Activated CD4-positive, alpha-beta T cell treated with anti-CD3 and anti-CD28 coated beads, Interleukin-2, amount 10 ng/mL, durations not matched to agents 7 days and 5 days (primary cell): ENCODE measurements around the gene SMOC2. TPM values are rescaled to one million over a fixed set of nuclear protein-coding genes. Genes with fewer than 3 reads are reported as not detected.

Experiments
- CTCF ChIA-PET: fragments of 350-600 bp; sonication (Branson Sonifier 250); formaldehyde crosslinking; loops from one replicate; lab custom pipeline; 2021; ENCODE audit warnings: antibody characterized with exemption; lab: Charles Lee
- POLR2A ChIA-PET: fragments of 350-600 bp; sonication (Branson Sonifier 250); formaldehyde crosslinking; loops from one replicate; lab custom pipeline; 2021; ENCODE audit warnings: antibody characterized with exemption; lab: Charles Lee
- DNase-seq: peaks from one replicate; pipeline ENCODE4 v3.0.0-alpha.2; 2020
- H3K27ac Mint-ChIP-seq: one replicate; pipeline ENCODE4 v1.8.0; 2021; ENCODE audit warnings: mild to moderate bottlenecking, moderate library complexity, mixed read lengths
- H3K27me3 Mint-ChIP-seq: one replicate; pipeline ENCODE4 v1.8.0; 2021; ENCODE audit warnings: mixed read lengths
- H3K36me3 Mint-ChIP-seq: one replicate; pipeline ENCODE4 v1.8.0; 2021; ENCODE audit warnings: low read depth, mixed read lengths
- H3K4me1 Mint-ChIP-seq: one replicate; pipeline ENCODE4 v1.8.0; 2021; ENCODE audit warnings: mixed read lengths
- H3K4me3 Mint-ChIP-seq: one replicate; pipeline ENCODE4 v1.8.0; 2021; ENCODE audit warnings: mild to moderate bottlenecking, moderate library complexity, mixed read lengths
- H3K9me3 Mint-ChIP-seq: one replicate; pipeline ENCODE4 v1.8.0; 2021; ENCODE audit warnings: mixed read lengths
- total RNA-seq, 2 experiments: library from RNA; stranded (reverse); gene quantifications; one replicate each; pipeline ENCODE4 v1.2.3, GENCODE V29; 2021

Gene SMOC2
- total RNA-seq, 2 experiments from 2014 or later: not detected

DNA sequence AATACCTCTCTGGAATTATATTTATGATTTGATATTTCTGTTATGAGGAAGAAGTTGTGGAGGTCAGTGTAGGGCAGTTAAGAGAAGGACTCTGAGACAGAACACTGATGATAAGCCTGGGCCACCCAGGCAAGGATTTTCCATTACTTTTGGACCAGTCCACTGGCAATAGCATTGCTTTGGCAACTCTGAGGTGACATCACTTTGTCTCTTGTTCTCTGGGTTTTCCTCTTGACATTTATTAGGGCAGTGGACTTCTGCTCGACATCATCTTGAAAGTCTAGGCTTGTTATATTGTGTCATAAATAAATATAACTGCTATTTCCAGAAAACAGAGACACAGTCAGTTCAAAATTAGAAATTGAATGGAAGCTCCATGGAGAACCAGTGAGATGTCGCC is 268.0 kb downstream of the SMOC2 start:
- ChIA-PET CTCF (no interaction called here), POLR2A (no interaction called here)
- Mint-ChIP-seq H3K9me3 (peaks cover 2% of the 10 kb centered on the region), H3K4me3 (no peak overlapping the region), H3K27ac (no peak overlapping the region), H3K4me1 (no peaks in the 10 kb centered on the region), H3K27me3 (no peaks in the 10 kb centered on the region), H3K36me3 (no peaks in the 10 kb centered on the region)
- no peak for DNase-seq

DNA sequence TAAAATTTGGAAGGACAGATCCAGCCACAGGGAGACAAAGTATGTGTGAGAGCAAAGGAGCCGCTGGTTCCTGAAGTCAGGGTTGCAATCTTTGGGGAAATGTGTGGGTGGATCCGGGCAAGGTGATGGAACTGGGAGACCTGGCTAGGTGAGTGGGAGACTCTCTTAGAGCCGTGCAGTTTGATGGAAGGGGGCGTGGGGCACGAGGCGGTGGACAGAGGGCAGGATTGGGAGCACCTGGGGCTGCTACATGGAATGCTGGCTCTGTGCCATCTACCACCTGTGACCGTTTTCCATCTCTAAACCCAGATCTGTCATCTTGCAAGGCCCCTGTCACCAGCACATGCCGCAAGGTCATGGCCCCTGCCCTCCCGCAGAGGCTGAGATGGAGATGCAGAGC is 268.4 kb downstream of the SMOC2 start:
- POLR2A ChIA-PET: no interaction called here
- CTCF ChIA-PET: no interaction called here
- H3K4me3 Mint-ChIP-seq: no peak overlapping the region
- no peaks in the 10 kb centered on the region for H3K36me3 Mint-ChIP-seq
- H3K27ac Mint-ChIP-seq: no peak overlapping the region
- H3K27me3 Mint-ChIP-seq: no peaks in the 10 kb centered on the region
- H3K9me3 Mint-ChIP-seq: peaks cover 2% of the 10 kb centered on the region
- DNase-seq: no peak
- H3K4me1 Mint-ChIP-seq: no peaks in the 10 kb centered on the region

DNA sequence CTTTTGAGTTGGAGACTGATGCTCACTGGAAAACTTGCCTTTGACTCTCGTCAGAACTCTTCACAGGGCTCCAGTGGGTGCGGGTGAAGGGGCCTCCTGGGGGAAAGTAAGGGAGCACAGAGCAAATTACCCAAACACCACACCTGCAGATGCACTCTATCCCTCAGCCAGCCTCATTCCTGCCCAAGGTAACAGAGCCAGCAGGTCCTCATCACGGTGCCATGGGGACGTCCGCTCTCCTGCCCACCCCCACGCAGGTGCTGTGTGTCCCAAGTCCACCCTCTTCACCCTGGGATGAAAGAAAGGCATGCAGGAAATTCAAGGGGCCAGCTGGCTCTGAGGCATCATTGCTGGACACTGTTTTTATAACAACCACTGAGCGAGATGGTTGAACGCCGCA is 269.0 kb downstream of the SMOC2 start:
- POLR2A ChIA-PET: no interaction called here
- CTCF ChIA-PET: interaction anchor here (0.6 kb wide), 1 partner anchor 216 kb away, joined by 3 read pairs; no protein-coding TSS in a partner anchor
- Mint-ChIP-seq H3K9me3 (peaks cover 2% of the 10 kb centered on the region), H3K27ac (no peak overlapping the region), H3K4me3 (no peak overlapping the region), H3K4me1 (no peaks in the 10 kb centered on the region), H3K27me3 (no peaks in the 10 kb centered on the region), H3K36me3 (no peaks in the 10 kb centered on the region)
- DNase-seq: no peak

DNA sequence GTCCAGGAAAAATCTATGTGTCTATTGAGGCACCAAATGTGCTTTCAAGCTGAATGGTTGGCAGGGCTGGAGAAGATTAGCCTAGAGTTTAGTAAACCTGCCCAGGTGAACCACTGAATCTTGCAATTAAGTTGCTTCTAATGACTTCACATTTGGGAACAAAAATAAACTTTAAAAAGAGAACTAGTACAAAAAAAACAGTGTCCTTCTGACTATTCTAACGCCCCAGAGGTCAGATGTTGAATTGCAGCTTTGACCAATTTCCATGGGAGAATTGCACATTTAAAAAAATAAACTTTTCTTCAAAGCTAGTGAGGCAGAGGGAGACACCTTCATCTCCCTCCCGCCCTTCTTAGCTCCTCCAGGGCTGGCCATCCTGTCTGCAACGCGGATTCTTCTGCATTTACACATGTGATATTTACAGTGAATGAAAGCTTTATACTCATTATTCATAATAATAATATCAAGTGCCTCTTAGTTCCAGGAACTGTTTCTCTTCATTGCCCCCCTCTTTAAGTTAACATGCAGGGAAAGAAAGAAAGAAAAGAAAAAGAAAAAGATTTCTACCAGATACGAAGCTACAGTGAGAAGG is 270.2 kb downstream of the SMOC2 start:
- Mint-ChIP-seq H3K9me3 (no peaks in the 10 kb centered on the region), H3K27me3 (no peaks in the 10 kb centered on the region), H3K36me3 (no peaks in the 10 kb centered on the region), H3K27ac (no peak overlapping the region), H3K4me3 (no peak overlapping the region), H3K4me1 (no peaks in the 10 kb centered on the region)
- ChIA-PET CTCF (no interaction called here), POLR2A (no interaction called here)
- no peak for DNase-seq

DNA sequence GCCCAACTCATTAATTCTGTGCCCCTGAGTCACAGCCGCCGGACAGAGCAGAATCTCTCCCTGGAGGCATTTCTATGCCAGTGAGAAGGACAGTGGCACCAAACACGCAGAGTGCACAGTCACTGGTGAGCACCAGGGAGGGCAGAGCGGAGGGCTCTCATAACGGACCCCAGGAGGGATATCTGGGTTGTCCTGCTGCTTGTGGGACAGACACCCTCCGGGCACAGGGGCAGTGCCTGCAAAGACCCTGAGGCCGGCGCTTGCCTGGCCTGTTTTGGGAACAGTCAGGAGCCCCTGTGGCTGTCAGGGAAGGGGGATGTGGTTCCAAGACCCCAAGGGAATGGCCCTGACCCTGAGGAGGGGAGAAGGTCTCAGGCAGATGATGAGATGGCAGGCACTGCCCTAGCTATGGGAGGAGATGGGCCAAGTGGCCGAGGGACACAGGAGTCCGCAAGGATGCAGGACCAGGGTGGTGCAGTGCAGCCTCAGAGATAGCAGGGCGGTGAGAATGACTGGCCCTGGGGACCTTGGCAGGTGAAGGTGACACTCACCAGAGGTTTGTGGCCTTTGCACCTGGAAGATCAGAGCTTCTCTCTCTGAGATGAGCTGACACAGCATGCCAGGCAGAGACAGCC is 270.8 kb downstream of the SMOC2 start:
- H3K27ac Mint-ChIP-seq: no peak overlapping the region
- ChIA-PET CTCF (no interaction called here), POLR2A (no interaction called here)
- no peak overlapping the region for H3K4me3 Mint-ChIP-seq
- H3K4me1 Mint-ChIP-seq: no peaks in the 10 kb centered on the region
- H3K27me3 Mint-ChIP-seq: no peaks in the 10 kb centered on the region
- H3K36me3 Mint-ChIP-seq: no peaks in the 10 kb centered on the region
- DNase-seq: no peak
- H3K9me3 Mint-ChIP-seq: no peaks in the 10 kb centered on the region

DNA sequence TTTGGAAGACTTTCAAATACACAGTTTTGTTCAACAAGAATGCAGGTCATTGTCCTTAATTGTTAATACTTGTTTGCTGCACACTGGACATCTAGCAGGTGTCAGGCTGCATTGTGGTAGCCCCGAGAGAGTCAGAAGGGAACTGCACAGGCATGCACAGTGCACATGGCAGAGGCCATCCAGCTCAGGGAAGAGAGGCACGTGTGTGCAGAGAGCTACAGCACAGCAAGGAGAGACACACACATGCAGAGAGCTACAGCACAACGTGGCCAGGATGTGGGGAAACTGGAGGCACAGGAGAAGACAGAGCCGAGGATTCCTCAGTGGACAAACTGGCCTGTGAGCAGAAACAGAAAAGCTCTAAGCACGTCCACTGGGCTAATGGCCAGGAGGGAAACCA is 272.0 kb downstream of the SMOC2 start:
- Mint-ChIP-seq H3K36me3 (no peaks in the 10 kb centered on the region), H3K4me1 (no peaks in the 10 kb centered on the region), H3K27me3 (no peaks in the 10 kb centered on the region), H3K4me3 (no peak overlapping the region), H3K9me3 (peaks cover 2% of the 10 kb centered on the region), H3K27ac (no peak overlapping the region)
- CTCF ChIA-PET: no interaction called here
- no peak for DNase-seq
- POLR2A ChIA-PET: no interaction called here

DNA sequence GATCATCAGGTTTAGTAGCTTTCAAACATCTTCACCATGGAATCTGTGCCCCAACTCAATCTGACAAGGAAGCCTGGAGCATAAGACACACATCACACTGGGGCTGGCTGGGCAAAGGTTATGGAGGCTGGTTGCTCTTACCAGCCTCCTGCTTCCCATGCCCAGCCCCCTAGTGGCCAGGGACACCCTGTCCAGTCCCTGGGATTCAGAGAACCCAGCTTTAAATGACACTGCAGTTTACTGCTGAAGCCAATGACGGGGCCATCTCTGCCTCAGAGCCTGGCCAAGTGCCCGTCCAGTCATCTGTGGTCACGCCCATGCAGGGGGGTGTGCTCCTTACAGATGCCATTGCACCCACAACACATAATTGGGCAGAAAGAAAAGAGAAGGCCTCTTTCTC is 272.9 kb downstream of the SMOC2 start:
- peaks cover 4% of the 10 kb centered on the region for H3K9me3 Mint-ChIP-seq
- H3K4me3 Mint-ChIP-seq: no peak overlapping the region
- no peaks in the 10 kb centered on the region for H3K36me3 Mint-ChIP-seq
- ChIA-PET POLR2A (no interaction called here), CTCF (no interaction called here)
- no peaks in the 10 kb centered on the region for H3K27me3 Mint-ChIP-seq
- H3K4me1 Mint-ChIP-seq: no peaks in the 10 kb centered on the region
- no peak overlapping the region for H3K27ac Mint-ChIP-seq
- no peak for DNase-seq

DNA sequence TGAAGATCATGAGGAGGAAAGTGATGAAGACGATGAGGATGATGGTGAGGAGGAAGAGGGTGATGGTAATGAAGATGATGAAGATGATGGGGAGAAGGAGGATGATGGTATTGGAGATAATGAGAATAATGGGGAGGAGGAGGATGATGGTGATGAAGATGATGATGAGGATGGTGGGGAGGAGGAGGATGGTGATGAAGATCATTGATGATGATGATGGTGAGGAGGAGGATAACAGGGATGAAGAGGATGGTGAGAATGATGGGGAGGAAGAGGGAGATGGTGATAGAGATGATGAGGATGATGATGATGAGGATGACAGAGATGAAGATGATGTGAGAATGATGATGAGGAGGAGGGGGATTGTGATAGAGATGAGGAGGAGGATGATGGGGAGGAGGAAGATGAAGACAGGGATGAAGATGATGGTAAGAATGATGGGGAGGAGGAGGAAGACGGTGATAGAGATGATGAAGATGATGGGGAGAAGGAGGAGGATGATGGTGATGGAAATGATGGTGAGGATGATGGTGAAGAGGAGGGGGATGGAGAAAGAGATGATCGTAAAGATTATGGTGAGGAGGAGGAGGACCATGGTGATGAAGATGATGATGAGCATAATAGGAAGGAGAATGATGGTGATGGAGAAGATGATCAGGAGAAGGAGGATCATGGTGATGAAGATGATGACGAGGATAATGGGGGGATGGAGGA is 273.7 kb downstream of the SMOC2 start:
- no peaks in the 10 kb centered on the region for H3K4me1 Mint-ChIP-seq
- DNase-seq: no peak
- no peaks in the 10 kb centered on the region for H3K36me3 Mint-ChIP-seq
- POLR2A ChIA-PET: no interaction called here
- H3K27ac Mint-ChIP-seq: no peak overlapping the region
- no peak overlapping the region for H3K4me3 Mint-ChIP-seq
- no peaks in the 10 kb centered on the region for H3K27me3 Mint-ChIP-seq
- peaks cover 4% of the 10 kb centered on the region for H3K9me3 Mint-ChIP-seq
- CTCF ChIA-PET: no interaction called here

DNA sequence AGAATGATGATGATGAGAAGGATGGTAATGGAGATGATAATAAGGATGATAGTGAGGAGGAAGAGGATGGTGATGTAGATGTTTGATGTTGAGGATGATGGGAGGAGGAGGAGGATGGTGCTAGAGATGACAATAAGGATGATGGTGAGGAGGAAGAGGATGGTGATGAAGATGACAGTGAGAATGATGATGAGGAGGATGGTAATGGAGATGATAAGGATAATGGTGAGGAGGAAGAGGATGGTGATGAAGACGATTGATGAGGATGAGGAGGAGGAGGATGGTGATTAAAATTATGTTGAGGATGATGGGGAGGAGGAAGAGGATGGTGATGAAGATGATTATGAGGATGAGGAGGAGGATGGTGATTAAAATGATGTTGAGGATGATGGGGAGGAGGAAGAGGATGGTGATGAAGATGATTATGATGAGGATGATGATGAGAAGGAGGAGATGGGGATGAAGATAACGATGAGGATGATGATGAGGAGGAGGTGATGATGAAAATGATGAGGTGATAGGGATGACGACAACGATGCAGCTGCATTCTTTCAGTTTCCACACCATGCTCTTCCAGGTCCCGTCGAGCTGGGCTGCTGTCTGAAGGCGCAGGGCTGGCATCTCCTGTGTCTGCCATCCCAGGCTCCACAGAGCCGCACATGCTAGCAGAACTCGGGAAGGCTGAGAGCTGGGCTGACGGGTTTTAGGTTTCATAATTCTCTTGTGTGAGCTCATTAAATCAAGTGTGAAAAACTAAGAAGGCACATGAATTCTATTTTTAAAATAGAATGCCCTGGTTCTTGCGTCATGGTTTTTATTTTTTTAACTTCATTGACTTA is 274.9 kb downstream of the SMOC2 start:
- Mint-ChIP-seq H3K36me3 (no peaks in the 10 kb centered on the region), H3K27ac (no peak overlapping the region), H3K4me3 (no peak overlapping the region), H3K27me3 (no peaks in the 10 kb centered on the region), H3K4me1 (no peaks in the 10 kb centered on the region), H3K9me3 (peaks cover 4% of the 10 kb centered on the region)
- ChIA-PET POLR2A (no interaction called here), CTCF (no interaction called here)
- DNase-seq: no peak

DNA sequence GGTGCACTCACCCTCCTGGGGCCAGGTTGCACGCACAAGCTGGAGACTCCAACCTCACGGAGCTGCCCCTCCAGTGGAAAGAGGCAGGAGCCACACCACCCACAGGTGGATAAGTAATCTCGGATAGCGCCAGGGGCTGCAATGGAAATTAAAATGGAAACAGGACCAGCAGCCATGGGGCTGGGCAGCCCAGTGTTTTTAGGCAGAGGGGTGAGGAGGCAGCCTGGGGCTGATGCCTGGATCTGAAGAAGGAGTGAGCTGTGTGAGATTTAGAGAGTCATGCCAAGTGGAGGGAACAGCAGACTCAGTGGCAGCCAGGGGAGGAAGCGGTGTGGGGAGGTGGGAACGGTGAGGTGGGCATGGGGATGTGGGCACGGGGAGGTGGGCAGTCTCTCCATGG is 275.6 kb downstream of the SMOC2 start:
- H3K27ac Mint-ChIP-seq: no peak overlapping the region
- no peaks in the 10 kb centered on the region for H3K4me1 Mint-ChIP-seq
- H3K36me3 Mint-ChIP-seq: no peaks in the 10 kb centered on the region
- H3K9me3 Mint-ChIP-seq: peaks cover 4% of the 10 kb centered on the region
- no peak overlapping the region for H3K4me3 Mint-ChIP-seq
- H3K27me3 Mint-ChIP-seq: no peaks in the 10 kb centered on the region
- ChIA-PET CTCF (no interaction called here), POLR2A (no interaction called here)
- DNase-seq: no peak

DNA sequence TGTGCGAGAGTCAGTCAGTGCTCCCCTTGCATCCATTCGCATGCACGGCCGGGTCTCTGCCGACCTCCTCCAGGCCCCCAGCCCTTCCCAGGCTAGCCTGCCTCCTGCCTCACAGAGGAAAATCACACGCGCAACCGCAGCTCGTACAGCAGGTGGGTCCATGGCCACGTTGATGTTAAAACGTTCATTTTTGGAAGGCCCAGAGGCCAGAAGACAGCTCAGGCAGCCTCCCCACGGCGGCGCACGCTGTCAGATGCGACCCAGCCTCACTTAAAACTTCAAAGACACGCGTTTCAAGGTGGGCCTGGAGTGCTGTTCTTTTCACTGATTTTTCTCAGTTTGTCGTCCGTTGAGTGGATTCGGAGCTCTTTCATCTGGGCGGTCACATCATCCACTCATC is 276.5 kb downstream of the SMOC2 start:
- no peaks in the 10 kb centered on the region for H3K36me3 Mint-ChIP-seq
- POLR2A ChIA-PET: no interaction called here

More for the DNA sequence above, 276.5 kb downstream of the SMOC2 start:
- peaks cover 4% of the 10 kb centered on the region for H3K9me3 Mint-ChIP-seq
- CTCF ChIA-PET: no interaction called here
- DNase-seq: no peak
- no peak overlapping the region for H3K27ac Mint-ChIP-seq
- no peaks in the 10 kb centered on the region for H3K4me1 Mint-ChIP-seq
- H3K4me3 Mint-ChIP-seq: no peak overlapping the region
- H3K27me3 Mint-ChIP-seq: no peaks in the 10 kb centered on the region
